Progenitor cell of endocrine pancreas (in vitro differentiated cells): Measurements from ENCODE around the gene PCGF3. TPM values are rescaled to one million over a fixed set of nuclear protein-coding genes. Genes with fewer than 3 reads are reported as not detected.
"Not testable (repeated sequence)": the region's sequence is repeated elsewhere in the genome, so short reads cannot be mapped to it uniquely, and the experiment has no call there.

Experiments used
- DNase-seq: peaks from one replicate; pipeline ENCODE4 v3.0.0; 2021; ENCODE audit warnings: low spot score; ENCODE audit not compliant: unreplicated experiment
- H3K27ac Mint-ChIP-seq: 2 replicates; pipeline ENCODE4 v1.8.0; 2021; ENCODE audit warnings: mild to moderate bottlenecking, moderate library complexity, mixed read lengths
- H3K27me3 Mint-ChIP-seq: 2 replicates; pipeline ENCODE4 v1.8.0; 2021; ENCODE audit warnings: mixed read lengths
- H3K36me3 Mint-ChIP-seq: 2 replicates; pipeline ENCODE4 v1.8.0; 2022; ENCODE audit warnings: mixed read lengths; ENCODE audit not compliant: insufficient read depth
- H3K4me1 Mint-ChIP-seq: 2 replicates; pipeline ENCODE4 v1.8.0; 2021; ENCODE audit warnings: low read depth, mixed read lengths
- H3K4me3 Mint-ChIP-seq: 2 replicates; pipeline ENCODE4 v1.8.0; 2021; ENCODE audit warnings: low read depth, mild to moderate bottlenecking, moderate library complexity, mixed read lengths
- H3K9me3 Mint-ChIP-seq: 2 replicates; pipeline ENCODE4 v1.8.0; 2021; ENCODE audit warnings: low read depth, mixed read lengths
- total RNA-seq: library from RNA; stranded (reverse); gene quantifications from 2 replicates; pipeline ENCODE4 v1.2.1, GENCODE V29; 2021
- TF ChIP-seq, protein P1 (sequence below): fragments of 200-600 bp; sonication (generic); IDR thresholded peaks from one replicate; pipeline ENCODE4 v1.5.0; 2021; ENCODE audit warnings: antibody characterized with exemption, mild to moderate bottlenecking; ENCODE audit not compliant: unreplicated experiment

PCGF3 gene
- total RNA-seq, 1 donor from 2014 or later: 79.8 TPM

DNA sequence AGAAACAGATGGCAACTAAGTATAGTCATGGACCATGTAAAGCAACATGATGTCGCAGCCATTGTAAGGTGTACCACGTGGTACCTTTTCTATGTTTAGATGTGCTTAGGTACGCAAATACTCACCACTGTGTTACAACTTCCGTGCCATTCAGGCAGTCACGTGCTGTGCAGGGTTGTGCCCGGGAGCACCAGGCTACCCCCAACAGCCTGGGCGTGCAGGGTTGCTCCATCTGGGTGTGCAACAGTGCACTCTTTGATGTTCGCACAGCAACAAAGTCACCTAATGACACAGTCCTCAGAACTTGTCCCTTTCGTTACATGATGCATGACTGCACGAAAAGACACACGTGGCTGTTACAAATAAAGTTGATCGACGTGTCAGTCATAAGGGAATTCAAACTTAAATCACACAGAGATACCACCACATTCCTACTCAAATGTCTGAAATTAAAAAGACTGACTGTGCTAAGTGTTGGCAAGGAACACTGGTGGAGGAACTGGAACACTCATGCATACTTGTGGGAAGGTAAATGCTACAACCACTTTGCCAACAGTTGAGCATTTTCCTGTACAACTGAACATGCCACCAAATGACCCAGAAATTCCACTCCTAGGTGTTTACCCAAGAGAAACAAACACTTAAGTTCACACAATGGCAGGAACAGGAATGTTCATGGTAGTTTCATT is 95.9 kb downstream of the PCGF3 start:
- Mint-ChIP-seq H3K4me1 (peaks cover 3% of the 10 kb centered on the region), H3K27me3 (peaks cover 24% of the 10 kb centered on the region), H3K27ac (no peak overlapping the region), H3K36me3 (no peaks in the 10 kb centered on the region), H3K9me3 (peaks cover 12% of the 10 kb centered on the region), H3K4me3 (no peak overlapping the region)
- no peak for DNase-seq
- TF ChIP-seq, protein P1, sequence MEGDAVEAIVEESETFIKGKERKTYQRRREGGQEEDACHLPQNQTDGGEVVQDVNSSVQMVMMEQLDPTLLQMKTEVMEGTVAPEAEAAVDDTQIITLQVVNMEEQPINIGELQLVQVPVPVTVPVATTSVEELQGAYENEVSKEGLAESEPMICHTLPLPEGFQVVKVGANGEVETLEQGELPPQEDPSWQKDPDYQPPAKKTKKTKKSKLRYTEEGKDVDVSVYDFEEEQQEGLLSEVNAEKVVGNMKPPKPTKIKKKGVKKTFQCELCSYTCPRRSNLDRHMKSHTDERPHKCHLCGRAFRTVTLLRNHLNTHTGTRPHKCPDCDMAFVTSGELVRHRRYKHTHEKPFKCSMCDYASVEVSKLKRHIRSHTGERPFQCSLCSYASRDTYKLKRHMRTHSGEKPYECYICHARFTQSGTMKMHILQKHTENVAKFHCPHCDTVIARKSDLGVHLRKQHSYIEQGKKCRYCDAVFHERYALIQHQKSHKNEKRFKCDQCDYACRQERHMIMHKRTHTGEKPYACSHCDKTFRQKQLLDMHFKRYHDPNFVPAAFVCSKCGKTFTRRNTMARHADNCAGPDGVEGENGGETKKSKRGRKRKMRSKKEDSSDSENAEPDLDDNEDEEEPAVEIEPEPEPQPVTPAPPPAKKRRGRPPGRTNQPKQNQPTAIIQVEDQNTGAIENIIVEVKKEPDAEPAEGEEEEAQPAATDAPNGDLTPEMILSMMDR: no peak

DNA sequence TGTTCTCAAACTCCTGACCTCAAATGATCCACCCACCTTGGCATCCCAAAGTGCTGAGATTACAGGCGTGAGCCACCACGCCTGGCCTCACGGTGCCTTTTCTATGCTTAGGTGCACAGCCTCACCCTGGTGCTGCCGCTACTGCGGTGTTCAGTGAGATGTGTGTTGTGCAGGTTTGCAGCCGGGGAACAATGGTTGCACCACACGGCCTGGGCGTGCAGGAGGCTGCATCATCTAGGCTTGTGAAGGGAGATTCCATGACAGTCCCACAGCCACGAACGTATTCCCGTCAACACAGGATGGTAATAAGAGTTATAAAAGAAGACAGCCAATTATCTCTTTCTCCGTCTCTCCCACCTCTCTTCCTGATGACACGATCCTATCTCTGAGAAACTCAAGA is 98.3 kb downstream of the PCGF3 start:
- no peak for DNase-seq

DNA sequence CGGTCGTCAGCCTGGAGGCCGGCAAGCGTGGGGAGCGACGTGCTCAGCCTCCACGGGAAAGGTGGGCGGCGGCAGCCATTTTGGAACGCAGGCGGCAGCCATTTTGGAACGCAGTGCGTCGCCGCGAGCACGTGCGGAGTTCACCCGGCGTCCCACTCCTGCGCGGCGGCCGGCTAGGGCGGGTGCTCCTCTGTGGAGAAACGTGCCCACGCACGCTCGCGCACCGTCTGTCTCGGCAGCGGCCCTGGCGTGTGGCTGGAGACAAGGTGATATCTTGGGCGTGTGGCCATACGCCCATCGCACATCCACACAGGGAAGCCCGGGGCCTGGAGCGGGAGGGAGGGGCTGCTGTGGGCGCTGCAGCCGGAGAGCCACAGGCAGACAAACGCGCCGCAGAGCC is 99.2 kb downstream of the PCGF3 start:
- Mint-ChIP-seq H3K4me1 (no peaks in the 10 kb centered on the region), H3K4me3 (no peak overlapping the region), H3K27me3 (peaks cover 24% of the 10 kb centered on the region), H3K27ac (no peak overlapping the region), H3K9me3 (peaks cover 12% of the 10 kb centered on the region), H3K36me3 (no peaks in the 10 kb centered on the region)
- TF ChIP-seq, protein P1: no peak
- no peak for DNase-seq

More for the DNA sequence above, 98.3 kb downstream of the PCGF3 start:
- Mint-ChIP-seq H3K4me3 (no peak overlapping the region), H3K36me3 (no peaks in the 10 kb centered on the region), H3K9me3 (peaks cover 12% of the 10 kb centered on the region), H3K27ac (no peak overlapping the region), H3K27me3 (peaks cover 27% of the 10 kb centered on the region), H3K4me1 (peaks cover 2% of the 10 kb centered on the region)
- TF ChIP-seq, protein P1: no peak

DNA sequence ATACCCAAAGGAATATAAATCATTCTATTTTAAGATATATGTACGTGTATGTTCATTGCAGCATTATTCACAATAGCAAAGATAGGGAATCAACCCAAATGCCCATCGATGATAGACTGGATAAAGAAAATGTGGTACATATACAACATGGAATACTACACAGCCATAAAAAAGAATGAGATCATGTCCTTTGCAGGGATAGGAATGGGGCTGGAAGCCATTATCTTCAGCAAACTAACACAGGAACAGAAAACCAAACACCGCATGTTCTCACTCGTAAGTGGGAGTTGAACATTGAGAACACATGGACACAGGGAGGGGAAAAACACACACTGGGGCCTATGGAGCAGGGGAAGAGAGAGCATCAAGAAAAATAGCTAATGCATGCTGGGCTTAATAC is 101.3 kb downstream of the PCGF3 start:
- peaks cover 30% of the 10 kb centered on the region for H3K27me3 Mint-ChIP-seq
- H3K27ac Mint-ChIP-seq, DNase-seq, H3K9me3 Mint-ChIP-seq, H3K4me1 Mint-ChIP-seq, H3K4me3 Mint-ChIP-seq, H3K36me3 Mint-ChIP-seq: not testable (repeated sequence)

DNA sequence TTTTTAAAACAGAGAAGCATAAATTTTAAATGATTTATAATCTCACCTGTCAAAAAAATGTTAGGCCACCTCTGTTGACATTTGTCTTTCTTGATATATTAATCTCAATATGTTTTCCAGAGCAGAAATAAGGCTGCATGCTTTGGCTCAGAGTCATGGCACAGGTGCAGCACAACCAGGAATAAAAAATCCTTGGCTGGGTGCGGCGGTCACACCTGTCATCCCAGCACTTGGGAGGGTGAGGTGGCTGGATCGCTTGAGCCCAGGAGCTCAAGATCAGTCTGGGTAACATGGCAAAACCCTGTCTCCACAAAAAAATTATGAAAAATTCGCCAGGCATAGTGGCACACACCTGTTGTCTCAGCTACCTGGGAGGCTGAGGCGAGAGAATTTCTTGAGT is 102.2 kb downstream of the PCGF3 start:
- H3K27ac Mint-ChIP-seq: no peak overlapping the region
- peaks cover 36% of the 10 kb centered on the region for H3K27me3 Mint-ChIP-seq
- DNase-seq: no peak
- TF ChIP-seq, protein P1: no peak
- peaks cover 5% of the 10 kb centered on the region for H3K9me3 Mint-ChIP-seq
- H3K36me3 Mint-ChIP-seq: no peaks in the 10 kb centered on the region
- H3K4me1 Mint-ChIP-seq: no peaks in the 10 kb centered on the region
- H3K4me3 Mint-ChIP-seq: no peak overlapping the region
